CD14-positive monocyte (primary cell): ENCODE data around the gene NEK4. TPM values are rescaled to one million over a fixed set of nuclear protein-coding genes. Genes with fewer than 3 reads are reported as not detected.

Experiments used
- DNase-seq, 3 donors: peaks; one replicate each; pipeline ENCODE4 v3.0.0-alpha.2; 2011 to 2022
- H2AFZ ChIP-seq: 2 replicates; pipeline ENCODE4 v1.6.0; 2012; ENCODE audit warnings: mild to moderate bottlenecking, low read depth, low read length, inconsistent platforms; ENCODE audit not compliant: insufficient read depth, poor library complexity, severe bottlenecking
- H3K27ac ChIP-seq, 2 donors: 1 replicate in 1 of 2; 2 replicates in 1 of 2; pipeline ENCODE4 v1.5.1; 2012 to 2013; ENCODE audit warnings: low read length in 2 of 2, control low read depth in 1 of 2, inconsistent platforms in 1 of 2, low read depth in 1 of 2, mild to moderate bottlenecking in 1 of 2
- H3K27me3 ChIP-seq, 2 donors: one replicate each; pipeline versions ENCODE4 v1.6.0 to v1.6.1; 2011 to 2013; ENCODE audit warnings: low read length in 2 of 2; ENCODE audit not compliant: control insufficient read depth in 2 of 2, insufficient read depth in 2 of 2
- H3K36me3 ChIP-seq, 2 donors: replicated peaks in 1 of 2; 1 replicate in 1 of 2; 2 replicates in 1 of 2; pipeline versions ENCODE4 v1.5.1 to v1.6.1; 2012 to 2013; ENCODE audit warnings: low read length in 2 of 2, control low read depth in 1 of 2, inconsistent platforms in 1 of 2, mild to moderate bottlenecking in 1 of 2; ENCODE audit not compliant: insufficient read depth in 2 of 2, control insufficient read depth in 1 of 2
- H3K4me1 ChIP-seq, 2 donors: 1 replicate in 1 of 2; 2 replicates in 1 of 2; pipeline versions ENCODE4 v1.5.1 to v1.6.1; 2012 to 2013; ENCODE audit warnings: low read length in 2 of 2, control low read depth in 1 of 2, inconsistent platforms in 1 of 2, mild to moderate bottlenecking in 1 of 2, moderate library complexity in 1 of 2; ENCODE audit not compliant: insufficient read depth in 2 of 2, control insufficient read depth in 1 of 2
- H3K4me2 ChIP-seq: replicated peaks from 2 replicates; pipeline ENCODE3; 2012; ENCODE audit warnings: low read length, moderate library complexity, mild to moderate bottlenecking; ENCODE audit not compliant: poor library complexity, severe bottlenecking; ENCODE audit errors: extremely low read depth
- H3K4me3 ChIP-seq, 3 experiments: fragments of 200-600 bp in 1 of 3; sonication (generic) in 1 of 3; replicated peaks in 1 of 3; 1 replicate in 2 of 3; 2 replicates in 1 of 3; pipeline ENCODE4 v1.5.1; 2011 to 2013; ENCODE audit warnings: low read length in 3 of 3, mild to moderate bottlenecking in 3 of 3, control low read depth in 2 of 3, low read depth in 2 of 3, inconsistent platforms in 1 of 3, moderate library complexity in 1 of 3
- H3K79me2 ChIP-seq: 2 replicates; pipeline ENCODE4 v1.6.0; 2012; ENCODE audit warnings: mild to moderate bottlenecking, control low read depth, inconsistent platforms, low read length, moderate library complexity; ENCODE audit not compliant: insufficient read depth
- H3K9ac ChIP-seq: 2 replicates; pipeline ENCODE4 v1.6.0; 2017; ENCODE audit warnings: low read length, mild to moderate bottlenecking; ENCODE audit not compliant: insufficient read depth, poor library complexity, severe bottlenecking
- H3K9me3 ChIP-seq, 2 donors: replicated peaks in 1 of 2; 1 replicate in 1 of 2; 2 replicates in 1 of 2; pipeline versions ENCODE4 v1.5.1 to v1.6.1; 2012 to 2013; ENCODE audit warnings: low read length in 2 of 2, control low read depth in 1 of 2; ENCODE audit not compliant: control insufficient read depth in 1 of 2, insufficient read depth in 1 of 2
- H4K20me1 ChIP-seq: 2 replicates; pipeline ENCODE4 v1.6.0; 2012; ENCODE audit warnings: mild to moderate bottlenecking, low read length, control low read depth, moderate library complexity; ENCODE audit not compliant: insufficient read depth
- H3K27ac Mint-ChIP-seq, 7 donors: one replicate each; pipeline ENCODE4 v1.8.0; 2020; ENCODE audit warnings: mild to moderate bottlenecking in 7 of 7, mixed read lengths in 7 of 7, moderate library complexity in 6 of 7, inconsistent platforms in 2 of 7
- H3K27me3 Mint-ChIP-seq, 3 donors: one replicate each; pipeline ENCODE4 v1.8.0; 2021 to 2022; ENCODE audit warnings: low read depth in 3 of 3, mild to moderate bottlenecking in 3 of 3, mixed read lengths in 3 of 3, moderate library complexity in 3 of 3, inconsistent platforms in 1 of 3
- H3K36me3 Mint-ChIP-seq, 2 donors: one replicate each; pipeline ENCODE4 v1.8.0; 2020; ENCODE audit warnings: mixed read lengths in 2 of 2, inconsistent platforms in 1 of 2, mild to moderate bottlenecking in 1 of 2
- H3K4me1 Mint-ChIP-seq: one replicate; pipeline ENCODE4 v1.8.0; 2020; ENCODE audit warnings: mild to moderate bottlenecking, mixed read lengths
- H3K4me3 Mint-ChIP-seq, 2 donors: one replicate each; pipeline ENCODE4 v1.8.0; 2020; ENCODE audit warnings: mild to moderate bottlenecking in 2 of 2, mixed read lengths in 2 of 2, moderate library complexity in 1 of 2
- H3K9me3 Mint-ChIP-seq, 7 donors: one replicate each; pipeline ENCODE4 v1.8.0; 2020 to 2022; ENCODE audit warnings: mixed read lengths in 7 of 7, mild to moderate bottlenecking in 6 of 7, moderate library complexity in 6 of 7, inconsistent platforms in 2 of 7
- WGBS: methylation state at CpG from one replicate; pipeline ENCODE4 v1.1.5; 2013; ENCODE audit warnings: missing lambda C conversion rate; ENCODE audit not compliant: insufficient coverage; 5-methylcytosine and 5-hydroxymethylcytosine counted together
- intact Hi-C, 2 donors: fragments of 100-400 bp; cut with micrococcal nuclease; formaldehyde crosslinking; loops; one replicate each; pipeline versions ENCODE4 v1.15.0 to v1.15.1; 2023
- polyA plus RNA-seq, 3 donors: library from polyadenylated mRNA; depleted of rRNA in 1 of 3; unstranded in 2 of 3; stranded (reverse) in 1 of 3; fragments of 300-500 nt in 2 of 3; fragments of >200 nt in 1 of 3; fragmentation: Illumina TruSeq in 2 of 3; gene quantifications; 1 replicate in 2 of 3; 2 replicates in 1 of 3; pipeline ENCODE4 v1.2.3, GENCODE V29; 2012 to 2021
- TF ChIP-seq, protein P1 (sequence below): fragments of 200-600 bp; IDR thresholded peaks from one replicate; pipeline ENCODE4 v1.8.0; 2022; ENCODE audit warnings: antibody characterized with exemption, mild to moderate bottlenecking

Gene NEK4
- polyA plus RNA-seq, 3 donors: 13.7 to 17.5 (median 17.4) TPM

GRCh38 chr3:52784021-52784621 is 13.4 kb upstream of the NEK4 start:
- intact Hi-C loops: loop anchor here in 1 of 2 donors (5.0 kb wide), 1 partner anchor 37 kb away; no protein-coding TSS in a partner anchor

DNA sequence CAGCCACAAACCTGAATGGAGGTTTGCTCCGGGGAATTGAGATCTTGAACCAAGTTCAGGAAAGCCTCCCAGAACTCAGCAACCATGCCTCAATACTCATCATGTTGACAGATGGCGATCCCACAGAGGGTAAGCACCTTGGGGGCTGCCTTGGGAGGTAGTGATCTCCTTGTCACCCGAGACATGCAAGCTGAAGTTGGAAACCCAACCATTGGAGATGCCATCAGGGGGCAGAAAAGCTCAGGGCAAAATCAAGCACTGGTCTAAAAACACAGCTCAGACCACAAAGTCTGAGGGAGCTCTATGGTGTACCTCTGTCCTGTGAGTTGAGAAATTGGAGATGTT is 12.4 kb upstream of the NEK4 start:
- no peak overlapping the region for H3K4me3 Mint-ChIP-seq
- no peaks in the 10 kb centered on the region for H3K27me3 ChIP-seq
- no peaks in the 10 kb centered on the region for H3K36me3 ChIP-seq
- H3K9me3 ChIP-seq: no peaks in the 10 kb centered on the region
- H3K4me2 ChIP-seq: no peak overlapping the region
- peaks cover 42% of the 10 kb centered on the region for H3K4me1 Mint-ChIP-seq
- TF ChIP-seq, protein P1, sequence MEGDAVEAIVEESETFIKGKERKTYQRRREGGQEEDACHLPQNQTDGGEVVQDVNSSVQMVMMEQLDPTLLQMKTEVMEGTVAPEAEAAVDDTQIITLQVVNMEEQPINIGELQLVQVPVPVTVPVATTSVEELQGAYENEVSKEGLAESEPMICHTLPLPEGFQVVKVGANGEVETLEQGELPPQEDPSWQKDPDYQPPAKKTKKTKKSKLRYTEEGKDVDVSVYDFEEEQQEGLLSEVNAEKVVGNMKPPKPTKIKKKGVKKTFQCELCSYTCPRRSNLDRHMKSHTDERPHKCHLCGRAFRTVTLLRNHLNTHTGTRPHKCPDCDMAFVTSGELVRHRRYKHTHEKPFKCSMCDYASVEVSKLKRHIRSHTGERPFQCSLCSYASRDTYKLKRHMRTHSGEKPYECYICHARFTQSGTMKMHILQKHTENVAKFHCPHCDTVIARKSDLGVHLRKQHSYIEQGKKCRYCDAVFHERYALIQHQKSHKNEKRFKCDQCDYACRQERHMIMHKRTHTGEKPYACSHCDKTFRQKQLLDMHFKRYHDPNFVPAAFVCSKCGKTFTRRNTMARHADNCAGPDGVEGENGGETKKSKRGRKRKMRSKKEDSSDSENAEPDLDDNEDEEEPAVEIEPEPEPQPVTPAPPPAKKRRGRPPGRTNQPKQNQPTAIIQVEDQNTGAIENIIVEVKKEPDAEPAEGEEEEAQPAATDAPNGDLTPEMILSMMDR: no peak
- peaks cover under 1 to 3% of the 10 kb centered on the region in 2 donors for H3K36me3 Mint-ChIP-seq
- peaks cover 28 to 39% of the 10 kb centered on the region in 2 donors for H3K4me1 ChIP-seq
- no peak overlapping the region for H3K9ac ChIP-seq
- peaks cover 4 to 13% (median 7%) of the 10 kb centered on the region in 3 donors for H3K27me3 Mint-ChIP-seq
- no peak overlapping the region for H3K4me3 ChIP-seq
- WGBS: no CpG with 5 or more reads among the region's 3 CpGs
- no peak overlapping the region for H3K27ac ChIP-seq
- H4K20me1 ChIP-seq: no peaks in the 10 kb centered on the region
- DNase-seq: no peak
- no peak overlapping the region for H3K27ac Mint-ChIP-seq
- H3K79me2 ChIP-seq: no peaks in the 10 kb centered on the region
- no peak overlapping the region for H2AFZ ChIP-seq
- intact Hi-C loops: loop anchor here in 1 of 2 donors (5.0 kb wide), 1 partner anchor 36 kb away; no protein-coding TSS in a partner anchor
- H3K9me3 Mint-ChIP-seq: peaks cover 0 to 2% (median 0%) of the 10 kb centered on the region in 7 donors

More at GRCh38 chr3:52784021-52784621, 13.4 kb upstream of the NEK4 start:
- Histone ChIP-seq H3K36me3 (no peaks in the 10 kb centered on the region), H3K4me1 (peaks cover 19 to 30% of the 10 kb centered on the region in 2 donors), H3K4me3 (no peak overlapping the region), H3K9ac (no peak overlapping the region), H4K20me1 (no peaks in the 10 kb centered on the region), H3K27me3 (no peaks in the 10 kb centered on the region), H3K4me2 (no peak overlapping the region), H3K9me3 (no peaks in the 10 kb centered on the region), H2AFZ (no peak overlapping the region), H3K79me2 (no peaks in the 10 kb centered on the region), H3K27ac (no peak overlapping the region)
- TF ChIP-seq, protein P1: no peak
- Mint-ChIP-seq H3K27ac (peak overlapping the region in 1 of 7 donors; percentile 57), H3K9me3 (peaks cover 0 to 2% (median 0%) of the 10 kb centered on the region in 7 donors), H3K4me1 (peaks cover 32% of the 10 kb centered on the region), H3K4me3 (no peak overlapping the region), H3K27me3 (peaks cover 5 to 16% (median 7%) of the 10 kb centered on the region in 3 donors), H3K36me3 (no peaks in the 10 kb centered on the region)
- no peak for DNase-seq
- WGBS: 95% methylated on average over 18 of the region's 18 CpGs
